Smooth muscle cell of the umbilical artery (primary cell): Measurements from ENCODE around the gene RNF112. TPM values are rescaled to one million over a fixed set of nuclear protein-coding genes. Genes with fewer than 3 reads are reported as not detected.

Experiments
- total RNA-seq: library from RNA; depleted of rRNA; stranded (reverse); fragments of >200 nt; gene quantifications from 2 replicates; pipeline ENCODE4 v1.2.3, GENCODE V29; 2014

The RNF112 gene
- 2.1 and 3.8 TPM in 2 replicates for total RNA-seq

GRCh38 chr17:19410875-19411620 lies at the start of gene RNF112:
Gene RNF112, plus strand, starts transcription at chr17:19411232. Its CDS starts 177 bp downstream, at chr17:19411409.

DNA sequence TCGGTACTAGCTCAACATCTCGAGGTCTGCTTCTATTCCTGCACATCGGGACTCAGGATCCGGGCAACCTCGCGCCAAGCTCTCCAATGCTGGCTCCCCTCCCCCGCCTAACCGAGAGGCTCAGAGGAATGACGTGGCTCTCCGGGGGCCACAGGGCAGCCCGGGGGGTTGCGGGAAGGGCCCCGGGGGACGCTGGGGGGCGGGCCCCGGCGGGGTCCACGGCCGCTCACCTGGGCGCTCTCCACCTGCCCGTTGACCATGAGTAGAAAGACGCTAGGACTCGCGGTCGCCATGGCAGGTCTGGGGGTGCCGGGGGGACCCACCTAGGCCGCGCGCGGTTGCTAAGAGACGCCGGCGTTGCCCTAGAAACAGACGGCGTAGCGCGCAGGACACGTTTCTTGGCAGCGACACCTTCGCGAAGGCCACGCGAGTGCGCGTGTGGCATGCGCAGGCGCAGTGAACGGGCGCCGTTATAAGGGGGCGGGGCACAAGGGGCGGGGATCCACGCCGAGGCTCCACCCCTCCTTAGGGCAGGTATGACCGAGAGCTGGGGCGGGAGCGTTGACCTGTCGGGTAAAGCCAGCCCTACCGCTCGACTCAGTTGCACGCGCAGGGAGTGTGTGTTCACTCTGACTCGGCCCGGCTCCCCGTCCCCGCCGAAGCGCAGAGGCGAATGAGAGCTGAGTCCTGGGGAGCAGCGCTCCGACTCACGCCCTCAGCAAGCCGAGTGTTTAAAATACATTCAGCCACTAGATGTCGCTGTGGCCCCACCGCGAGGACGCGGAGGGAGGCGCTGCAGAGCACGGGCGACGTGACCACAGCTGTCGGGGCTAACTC lies 48.5 kb upstream of the RNF112 start, which contains the start of gene B9D1:
TSS of gene B9D1 (minus strand) at position 447 of the 837 bp plus-strand sequence. CDS start at position 293, 154 bp downstream.

DNA sequence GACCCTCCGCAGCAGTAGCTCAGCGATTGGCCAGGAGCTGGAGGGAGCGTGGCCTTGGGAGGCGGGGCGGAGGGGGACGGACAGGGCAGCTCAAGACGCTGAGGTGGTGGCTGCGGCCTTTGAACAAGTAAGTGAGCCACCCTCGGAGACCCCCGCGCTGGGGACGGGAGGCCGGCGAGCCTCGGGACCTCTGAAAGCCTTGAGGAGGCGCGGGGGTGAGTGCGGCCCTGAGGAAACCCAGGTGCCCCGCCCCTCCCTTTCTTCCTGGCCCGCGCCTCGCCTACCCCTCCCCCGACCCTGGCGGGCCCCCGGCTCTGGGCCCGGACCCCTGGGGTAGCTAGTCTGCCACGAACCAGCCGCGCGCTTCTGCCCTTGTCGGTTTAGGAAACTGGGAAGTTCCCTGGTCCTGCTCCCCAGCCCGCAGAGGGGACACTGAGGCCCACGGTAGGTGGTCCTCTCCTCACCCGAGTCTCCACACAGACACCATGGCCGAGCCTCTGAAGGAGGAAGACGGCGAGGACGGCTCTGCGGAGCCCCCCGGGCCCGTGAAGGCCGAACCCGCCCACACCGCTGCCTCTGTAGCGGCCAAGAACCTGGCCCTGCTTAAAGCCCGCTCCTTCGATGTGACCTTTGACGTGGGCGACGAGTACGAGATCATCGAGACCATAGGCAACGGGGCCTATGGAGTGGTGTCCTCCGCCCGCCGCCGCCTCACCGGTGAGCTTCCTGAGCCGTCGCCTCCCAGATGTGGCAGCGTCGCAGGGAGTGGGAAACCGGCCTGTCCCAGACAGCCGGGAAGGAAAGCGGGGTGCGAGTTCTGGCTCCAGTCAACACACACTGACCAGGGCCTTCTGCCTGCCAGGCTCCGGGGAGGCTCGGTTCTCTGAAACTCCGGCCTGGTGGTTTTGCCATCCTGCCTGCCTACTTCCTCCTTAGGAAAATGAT lies 32.3 kb upstream of the RNF112 start, which contains the start of gene MAPK7:
TSS of gene MAPK7 (plus strand) at position 83 of the 945 bp plus-strand sequence. CDS start at position 486, 403 bp downstream.

GRCh38 chr17:19386974-19387920 lies 23.8 kb upstream of the RNF112 start, which contains the start of gene MFAP4:
Gene MFAP4, minus strand, starts transcription at chr17:19387190. Its CDS starts 35 bp downstream, at chr17:19387155.

Other genes starting within 250 kb of the RNF112 start
- 22.6 and 44.9 TPM in 2 replicates for gene EPN2, start 173.9 kb upstream of the RNF112 start, total RNA-seq
- 18.0 and 34.1 TPM in 2 replicates for gene B9D1, start 48.5 kb upstream of the RNF112 start, total RNA-seq
- gene MAPK7, start 32.7 kb upstream of the RNF112 start, total RNA-seq, result 16.6 and 33.9 TPM in 2 replicates
- 4.6 and 41.3 TPM in 2 replicates for gene MFAP4, start 24.0 kb upstream of the RNF112 start, total RNA-seq
- 0.97 TPM in 1 of 2 replicates, not detected in the other for gene SLC47A1, start 122.6 kb downstream of the RNF112 start, total RNA-seq
- gene ALDH3A2, start 237.5 kb downstream of the RNF112 start, total RNA-seq, result 21.4 and 29.5 TPM in 2 replicates